Fibroblast of lung (primary cell): Measurements from ENCODE around the gene EWSR1.

Experiments
- CTCF ChIP-seq, 2 donors: IDR thresholded peaks in 1 of 2; conservative IDR thresholded peaks in 1 of 2; 1 replicate in 1 of 2; 2 replicates in 1 of 2; pipeline ENCODE4 v1.5.1; 2011 to 2012; ENCODE audit warnings: low read length in 2 of 2, control low read depth in 1 of 2, inconsistent platforms in 1 of 2, low read depth in 1 of 2, mild to moderate bottlenecking in 1 of 2
- EZH2 ChIP-seq: IDR thresholded peaks from 2 replicates; pipeline ENCODE4 v1.5.1; 2012; ENCODE audit warnings: low read length, control low read depth, mild to moderate bottlenecking; ENCODE audit errors: missing control alignments

- no peak for TF ChIP-seq CTCF (conservative IDR thresholded peaks at IDR 0.05 in 1 of 2, IDR thresholded peaks at IDR 0.05 in 1 of 2; ENCODE audit: low read depth in 1 of 2, low read length in 2 of 2)
- TF ChIP-seq EZH2: peak; percentile 88
Measured at GRCh38 chr22:29314537-29315285, 46.6 kb downstream of the EWSR1 start.
